ENCODE results near the gene TF. TPM values are rescaled to one million over a fixed set of nuclear protein-coding genes. Genes with fewer than 3 reads are reported as not detected.

Gene TF
- total RNA-seq, 1 donor from 2014 or later = 3.9 TPM

GRCh38 chr3:133733226-133733625 is 13.0 kb upstream of the TF start:
- no peak for DNase-seq (ENCODE audit: low spot score)
- H3K27me3 Mint-ChIP-seq (ENCODE audit: unreplicated experiment) = no peaks in the 10 kb centered on the region
- H3K36me3 Mint-ChIP-seq (ENCODE audit: low read depth, unreplicated experiment) = peaks cover 6% of the 10 kb centered on the region
- H3K9me3 Mint-ChIP-seq (ENCODE audit: unreplicated experiment) = peaks cover 7% of the 10 kb centered on the region
- no peaks in the 10 kb centered on the region for H3K4me1 Mint-ChIP-seq (ENCODE audit: unreplicated experiment)
- H3K4me3 Mint-ChIP-seq (ENCODE audit: unreplicated experiment) = no peak overlapping the region
- no peak for TF ChIP-seq CTCF (IDR thresholded peaks at IDR 0.05; ENCODE audit: unreplicated experiment)
- H3K27ac Mint-ChIP-seq (ENCODE audit: unreplicated experiment) = no peak overlapping the region

- Mint-ChIP-seq H3K4me3 (ENCODE audit: unreplicated experiment) (no peak overlapping the region), H3K9me3 (ENCODE audit: unreplicated experiment) (peaks cover 7% of the 10 kb centered on the region), H3K27me3 (ENCODE audit: unreplicated experiment) (no peaks in the 10 kb centered on the region), H3K36me3 (ENCODE audit: low read depth, unreplicated experiment) (peaks cover 6% of the 10 kb centered on the region), H3K27ac (ENCODE audit: unreplicated experiment) (no peak overlapping the region), H3K4me1 (ENCODE audit: unreplicated experiment) (no peaks in the 10 kb centered on the region)
- no peak for TF ChIP-seq CTCF (IDR thresholded peaks at IDR 0.05; ENCODE audit: unreplicated experiment)
- DNase-seq (ENCODE audit: low spot score) = no peak
These were observed 11.9 kb upstream of the TF start for GRCh38 chr3:133734305-133734704.

DNA sequence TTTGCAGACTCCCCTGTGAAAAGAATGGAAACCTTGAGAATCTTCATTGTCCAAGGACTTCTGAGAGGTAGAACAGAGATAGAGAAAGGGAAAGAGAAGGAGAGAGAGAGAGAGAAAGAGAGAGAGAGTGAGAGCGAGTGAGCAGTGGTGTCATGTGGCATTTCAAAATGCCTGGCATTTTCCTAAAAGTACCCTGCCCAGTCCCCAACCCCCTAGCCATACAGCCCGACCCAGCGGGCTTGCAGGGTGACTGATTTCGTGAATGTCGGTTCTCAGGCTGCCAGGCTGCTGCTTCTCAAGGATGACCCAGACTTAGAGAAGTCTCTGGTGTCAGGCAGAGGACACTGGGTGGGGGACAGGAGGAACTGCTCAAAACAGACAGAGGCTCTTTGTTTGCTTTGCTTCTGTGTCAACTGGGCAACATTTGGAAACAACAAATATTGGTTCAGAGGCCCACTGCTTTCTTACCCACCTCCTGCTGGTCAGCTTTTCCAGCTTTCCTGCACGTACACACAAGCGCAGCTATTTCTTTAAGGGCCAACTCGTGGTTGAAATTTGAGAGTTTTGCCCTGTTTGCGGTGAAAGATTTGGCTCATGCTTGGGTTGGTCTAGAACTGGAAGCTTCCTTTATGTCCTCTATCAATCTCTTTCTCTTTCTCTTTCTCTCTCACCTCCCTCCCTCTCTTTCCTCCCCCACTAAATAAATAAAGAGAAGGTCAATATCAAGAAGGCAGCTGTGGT is 3.7 kb upstream of the TF start:
- Mint-ChIP-seq H3K27me3 (ENCODE audit: unreplicated experiment) (peaks cover 4% of the 10 kb centered on the region), H3K36me3 (ENCODE audit: low read depth, unreplicated experiment) (no peaks in the 10 kb centered on the region), H3K4me1 (ENCODE audit: unreplicated experiment) (peaks cover 5% of the 10 kb centered on the region), H3K27ac (ENCODE audit: unreplicated experiment) (no peak overlapping the region), H3K9me3 (ENCODE audit: unreplicated experiment) (no peaks in the 10 kb centered on the region), H3K4me3 (ENCODE audit: unreplicated experiment) (no peak overlapping the region)
- TF ChIP-seq CTCF (IDR thresholded peaks at IDR 0.05; ENCODE audit: unreplicated experiment) = no peak
- DNase-seq (ENCODE audit: low spot score) = no peak

GRCh38 chr3:133744241-133744640 is 2.0 kb upstream of the TF start:
- no peak for TF ChIP-seq CTCF (IDR thresholded peaks at IDR 0.05; ENCODE audit: unreplicated experiment)
- H3K27me3 Mint-ChIP-seq (ENCODE audit: unreplicated experiment) = peaks cover 4% of the 10 kb centered on the region
- H3K36me3 Mint-ChIP-seq (ENCODE audit: low read depth, unreplicated experiment) = no peaks in the 10 kb centered on the region
- H3K9me3 Mint-ChIP-seq (ENCODE audit: unreplicated experiment) = no peaks in the 10 kb centered on the region
- no peak for DNase-seq (ENCODE audit: low spot score)
- H3K27ac Mint-ChIP-seq (ENCODE audit: unreplicated experiment) = no peak overlapping the region
- H3K4me1 Mint-ChIP-seq (ENCODE audit: unreplicated experiment) = peaks cover 5% of the 10 kb centered on the region
- no peak overlapping the region for H3K4me3 Mint-ChIP-seq (ENCODE audit: unreplicated experiment)

DNA sequence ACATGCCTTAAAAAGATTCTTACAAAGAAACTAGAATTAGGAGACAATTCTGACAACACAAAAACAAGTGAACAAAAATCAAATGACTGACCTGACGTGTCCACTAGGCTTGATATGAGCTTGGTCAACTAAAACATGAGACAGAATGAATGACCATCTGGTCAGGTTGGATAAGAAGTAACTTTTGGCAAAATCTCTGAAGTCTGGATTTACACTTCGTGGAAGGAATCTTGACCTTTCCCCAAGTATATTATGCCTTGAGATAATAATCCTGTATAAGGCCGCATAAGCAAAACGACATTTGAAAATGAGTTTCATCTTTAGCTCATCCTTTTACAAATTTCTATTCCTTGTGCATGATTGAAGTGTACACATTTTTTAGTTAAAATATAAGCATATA is 1.1 kb upstream of the TF start:
- H3K36me3 Mint-ChIP-seq (ENCODE audit: low read depth, unreplicated experiment) = no peaks in the 10 kb centered on the region
- peaks cover 4% of the 10 kb centered on the region for H3K27me3 Mint-ChIP-seq (ENCODE audit: unreplicated experiment)
- no peak overlapping the region for H3K4me3 Mint-ChIP-seq (ENCODE audit: unreplicated experiment)
- no peak for TF ChIP-seq CTCF (IDR thresholded peaks at IDR 0.05; ENCODE audit: unreplicated experiment)
- no peak for DNase-seq (ENCODE audit: low spot score)
- no peak overlapping the region for H3K27ac Mint-ChIP-seq (ENCODE audit: unreplicated experiment)
- H3K9me3 Mint-ChIP-seq (ENCODE audit: unreplicated experiment) = no peaks in the 10 kb centered on the region
- H3K4me1 Mint-ChIP-seq (ENCODE audit: unreplicated experiment) = peaks cover 5% of the 10 kb centered on the region

Data from endothelial cell (in vitro differentiated cells).